ENCODE measurements around the gene CEACAM4.

- no peak for TF ChIP-seq CTCF (IDR thresholded peaks at IDR 0.05)
- no peak for TF ChIP-seq EZH2 (IDR thresholded peaks at IDR 0.05; ENCODE audit: borderline replicate concordance, insufficient read depth, low read depth, low read length, poor library complexity, severe bottlenecking)
Observed at GRCh38 chr19:41670755-41671154, 43.9 kb upstream of the CEACAM4 start.

Data from B cell (primary cell).